CD14-positive monocyte (primary cell): ENCODE measurements around the gene AMOTL1. TPM values are rescaled to one million over a fixed set of nuclear protein-coding genes. Genes with fewer than 3 reads are reported as not detected.
"Not testable (repeated sequence)": the region's sequence is repeated elsewhere in the genome, so short reads cannot be mapped to it uniquely, and the experiment has no call there.

Experiments used
- DNase-seq, 3 donors: peaks; one replicate each; pipeline ENCODE4 v3.0.0-alpha.2; 2011 to 2022
- H2AFZ ChIP-seq: 2 replicates; pipeline ENCODE4 v1.6.0; 2012; ENCODE audit warnings: mild to moderate bottlenecking, low read depth, low read length, inconsistent platforms; ENCODE audit not compliant: insufficient read depth, poor library complexity, severe bottlenecking
- H3K27ac ChIP-seq, 2 donors: 1 replicate in 1 of 2; 2 replicates in 1 of 2; pipeline ENCODE4 v1.5.1; 2012 to 2013; ENCODE audit warnings: low read length in 2 of 2, control low read depth in 1 of 2, inconsistent platforms in 1 of 2, low read depth in 1 of 2, mild to moderate bottlenecking in 1 of 2
- H3K27me3 ChIP-seq, 2 donors: one replicate each; pipeline versions ENCODE4 v1.6.0 to v1.6.1; 2011 to 2013; ENCODE audit warnings: low read length in 2 of 2; ENCODE audit not compliant: control insufficient read depth in 2 of 2, insufficient read depth in 2 of 2
- H3K36me3 ChIP-seq, 2 donors: replicated peaks in 1 of 2; 1 replicate in 1 of 2; 2 replicates in 1 of 2; pipeline versions ENCODE4 v1.5.1 to v1.6.1; 2012 to 2013; ENCODE audit warnings: low read length in 2 of 2, control low read depth in 1 of 2, inconsistent platforms in 1 of 2, mild to moderate bottlenecking in 1 of 2; ENCODE audit not compliant: insufficient read depth in 2 of 2, control insufficient read depth in 1 of 2
- H3K4me1 ChIP-seq, 2 donors: 1 replicate in 1 of 2; 2 replicates in 1 of 2; pipeline versions ENCODE4 v1.5.1 to v1.6.1; 2012 to 2013; ENCODE audit warnings: low read length in 2 of 2, control low read depth in 1 of 2, inconsistent platforms in 1 of 2, mild to moderate bottlenecking in 1 of 2, moderate library complexity in 1 of 2; ENCODE audit not compliant: insufficient read depth in 2 of 2, control insufficient read depth in 1 of 2
- H3K4me2 ChIP-seq: replicated peaks from 2 replicates; pipeline ENCODE3; 2012; ENCODE audit warnings: low read length, moderate library complexity, mild to moderate bottlenecking; ENCODE audit not compliant: poor library complexity, severe bottlenecking; ENCODE audit errors: extremely low read depth
- H3K4me3 ChIP-seq, 3 experiments: fragments of 200-600 bp in 1 of 3; sonication (generic) in 1 of 3; replicated peaks in 1 of 3; 1 replicate in 2 of 3; 2 replicates in 1 of 3; pipeline ENCODE4 v1.5.1; 2011 to 2013; ENCODE audit warnings: low read length in 3 of 3, mild to moderate bottlenecking in 3 of 3, control low read depth in 2 of 3, low read depth in 2 of 3, inconsistent platforms in 1 of 3, moderate library complexity in 1 of 3
- H3K79me2 ChIP-seq: 2 replicates; pipeline ENCODE4 v1.6.0; 2012; ENCODE audit warnings: mild to moderate bottlenecking, control low read depth, inconsistent platforms, low read length, moderate library complexity; ENCODE audit not compliant: insufficient read depth
- H3K9ac ChIP-seq: 2 replicates; pipeline ENCODE4 v1.6.0; 2017; ENCODE audit warnings: low read length, mild to moderate bottlenecking; ENCODE audit not compliant: insufficient read depth, poor library complexity, severe bottlenecking
- H3K9me3 ChIP-seq, 2 donors: replicated peaks in 1 of 2; 1 replicate in 1 of 2; 2 replicates in 1 of 2; pipeline versions ENCODE4 v1.5.1 to v1.6.1; 2012 to 2013; ENCODE audit warnings: low read length in 2 of 2, control low read depth in 1 of 2; ENCODE audit not compliant: control insufficient read depth in 1 of 2, insufficient read depth in 1 of 2
- H4K20me1 ChIP-seq: 2 replicates; pipeline ENCODE4 v1.6.0; 2012; ENCODE audit warnings: mild to moderate bottlenecking, low read length, control low read depth, moderate library complexity; ENCODE audit not compliant: insufficient read depth
- H3K27ac Mint-ChIP-seq, 7 donors: one replicate each; pipeline ENCODE4 v1.8.0; 2020; ENCODE audit warnings: mild to moderate bottlenecking in 7 of 7, mixed read lengths in 7 of 7, moderate library complexity in 6 of 7, inconsistent platforms in 2 of 7
- H3K27me3 Mint-ChIP-seq, 3 donors: one replicate each; pipeline ENCODE4 v1.8.0; 2021 to 2022; ENCODE audit warnings: low read depth in 3 of 3, mild to moderate bottlenecking in 3 of 3, mixed read lengths in 3 of 3, moderate library complexity in 3 of 3, inconsistent platforms in 1 of 3
- H3K36me3 Mint-ChIP-seq, 2 donors: one replicate each; pipeline ENCODE4 v1.8.0; 2020; ENCODE audit warnings: mixed read lengths in 2 of 2, inconsistent platforms in 1 of 2, mild to moderate bottlenecking in 1 of 2
- H3K4me1 Mint-ChIP-seq: one replicate; pipeline ENCODE4 v1.8.0; 2020; ENCODE audit warnings: mild to moderate bottlenecking, mixed read lengths
- H3K4me3 Mint-ChIP-seq, 2 donors: one replicate each; pipeline ENCODE4 v1.8.0; 2020; ENCODE audit warnings: mild to moderate bottlenecking in 2 of 2, mixed read lengths in 2 of 2, moderate library complexity in 1 of 2
- H3K9me3 Mint-ChIP-seq, 7 donors: one replicate each; pipeline ENCODE4 v1.8.0; 2020 to 2022; ENCODE audit warnings: mixed read lengths in 7 of 7, mild to moderate bottlenecking in 6 of 7, moderate library complexity in 6 of 7, inconsistent platforms in 2 of 7
- WGBS: methylation state at CpG from one replicate; pipeline ENCODE4 v1.1.5; 2013; ENCODE audit warnings: missing lambda C conversion rate; ENCODE audit not compliant: insufficient coverage; 5-methylcytosine and 5-hydroxymethylcytosine counted together
- intact Hi-C, 2 donors: fragments of 100-400 bp; cut with micrococcal nuclease; formaldehyde crosslinking; loops; one replicate each; pipeline versions ENCODE4 v1.15.0 to v1.15.1; 2023
- polyA plus RNA-seq, 3 donors: library from polyadenylated mRNA; depleted of rRNA in 1 of 3; unstranded in 2 of 3; stranded (reverse) in 1 of 3; fragments of 300-500 nt in 2 of 3; fragments of >200 nt in 1 of 3; fragmentation: Illumina TruSeq in 2 of 3; gene quantifications; 1 replicate in 2 of 3; 2 replicates in 1 of 3; pipeline ENCODE4 v1.2.3, GENCODE V29; 2012 to 2021
- TF ChIP-seq, protein P1 (sequence below): fragments of 200-600 bp; IDR thresholded peaks from one replicate; pipeline ENCODE4 v1.8.0; 2022; ENCODE audit warnings: antibody characterized with exemption, mild to moderate bottlenecking

AMOTL1 gene
- polyA plus RNA-seq, 3 donors: 0.41 to 0.66 (median 0.46) TPM

GRCh38 chr11:94791216-94791889 lies 23.2 kb downstream of the AMOTL1 start:
- H4K20me1 ChIP-seq: no peaks in the 10 kb centered on the region
- peaks cover 0 to 2% (median 0%) of the 10 kb centered on the region in 7 donors for H3K9me3 Mint-ChIP-seq
- 100% methylated on average over 1 of the region's 3 CpGs for WGBS
- H3K4me2 ChIP-seq: no peak overlapping the region
- H3K4me3 Mint-ChIP-seq: no peak overlapping the region
- no peaks in the 10 kb centered on the region for H3K27me3 Mint-ChIP-seq
- no peak overlapping the region for H2AFZ ChIP-seq
- H3K4me1 Mint-ChIP-seq: peaks cover 14% of the 10 kb centered on the region
- H3K9ac ChIP-seq: no peak overlapping the region
- no peaks in the 10 kb centered on the region for H3K27me3 ChIP-seq
- H3K36me3 Mint-ChIP-seq: no peaks in the 10 kb centered on the region
- intact Hi-C loops: no loop called here
- H3K4me1 ChIP-seq: peaks cover 0 to 5% of the 10 kb centered on the region in 2 donors
- DNase-seq: no peak
- H3K27ac Mint-ChIP-seq: no peak overlapping the region
- no peaks in the 10 kb centered on the region for H3K9me3 ChIP-seq
- no peaks in the 10 kb centered on the region for H3K79me2 ChIP-seq
- TF ChIP-seq, protein P1, sequence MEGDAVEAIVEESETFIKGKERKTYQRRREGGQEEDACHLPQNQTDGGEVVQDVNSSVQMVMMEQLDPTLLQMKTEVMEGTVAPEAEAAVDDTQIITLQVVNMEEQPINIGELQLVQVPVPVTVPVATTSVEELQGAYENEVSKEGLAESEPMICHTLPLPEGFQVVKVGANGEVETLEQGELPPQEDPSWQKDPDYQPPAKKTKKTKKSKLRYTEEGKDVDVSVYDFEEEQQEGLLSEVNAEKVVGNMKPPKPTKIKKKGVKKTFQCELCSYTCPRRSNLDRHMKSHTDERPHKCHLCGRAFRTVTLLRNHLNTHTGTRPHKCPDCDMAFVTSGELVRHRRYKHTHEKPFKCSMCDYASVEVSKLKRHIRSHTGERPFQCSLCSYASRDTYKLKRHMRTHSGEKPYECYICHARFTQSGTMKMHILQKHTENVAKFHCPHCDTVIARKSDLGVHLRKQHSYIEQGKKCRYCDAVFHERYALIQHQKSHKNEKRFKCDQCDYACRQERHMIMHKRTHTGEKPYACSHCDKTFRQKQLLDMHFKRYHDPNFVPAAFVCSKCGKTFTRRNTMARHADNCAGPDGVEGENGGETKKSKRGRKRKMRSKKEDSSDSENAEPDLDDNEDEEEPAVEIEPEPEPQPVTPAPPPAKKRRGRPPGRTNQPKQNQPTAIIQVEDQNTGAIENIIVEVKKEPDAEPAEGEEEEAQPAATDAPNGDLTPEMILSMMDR: no peak
- H3K36me3 ChIP-seq: no peaks in the 10 kb centered on the region
- no peak overlapping the region for H3K27ac ChIP-seq
- no peak overlapping the region for H3K4me3 ChIP-seq

DNA sequence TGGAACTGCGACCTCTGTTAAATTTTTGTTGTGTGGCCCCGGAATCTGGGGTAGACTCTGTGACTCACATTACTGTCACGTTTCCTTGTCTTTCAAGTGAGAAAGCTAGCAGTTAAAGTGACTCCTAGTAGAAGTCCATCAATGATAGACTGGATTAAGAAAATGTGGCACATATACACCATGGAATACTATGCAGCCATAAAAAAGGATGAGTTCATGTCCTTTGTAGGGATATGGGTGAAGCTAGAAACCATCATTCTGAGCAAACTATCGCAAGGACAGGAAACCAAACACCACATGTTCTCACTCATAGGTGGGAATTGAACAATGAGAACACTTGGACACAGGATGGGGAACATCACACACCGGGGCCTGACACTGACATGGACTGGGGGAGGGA lies 23.8 kb downstream of the AMOTL1 start:
- H3K4me3 Mint-ChIP-seq, DNase-seq, H3K27me3 Mint-ChIP-seq, H3K27ac Mint-ChIP-seq, H3K36me3 ChIP-seq, H2AFZ ChIP-seq, H3K9ac ChIP-seq, H3K4me1 ChIP-seq, H4K20me1 ChIP-seq, H3K79me2 ChIP-seq, H3K4me3 ChIP-seq, intact Hi-C loops, H3K27ac ChIP-seq, H3K9me3 ChIP-seq, H3K36me3 Mint-ChIP-seq, H3K4me2 ChIP-seq, H3K27me3 ChIP-seq, H3K9me3 Mint-ChIP-seq: not testable (repeated sequence)
- 100% methylated on average over 2 of the region's 5 CpGs for WGBS
- peaks cover 14% of the 10 kb centered on the region for H3K4me1 Mint-ChIP-seq
